Epidermal melanocyte (primary cell): ENCODE results near the gene LMO1.

ENCODE experiments used
- DNase-seq: peaks from one replicate; pipeline ENCODE4 v3.0.0; 2011; ENCODE audit warnings: low spot score; ENCODE audit not compliant: insufficient read length

The LMO1 gene

GRCh38 chr11:8207080-8208000 is 56.3 kb downstream of the LMO1 start:
- DNase-seq = no peak

GRCh38 chr11:8206251-8207079 is 57.2 kb downstream of the LMO1 start:
- no peak for DNase-seq

DNA sequence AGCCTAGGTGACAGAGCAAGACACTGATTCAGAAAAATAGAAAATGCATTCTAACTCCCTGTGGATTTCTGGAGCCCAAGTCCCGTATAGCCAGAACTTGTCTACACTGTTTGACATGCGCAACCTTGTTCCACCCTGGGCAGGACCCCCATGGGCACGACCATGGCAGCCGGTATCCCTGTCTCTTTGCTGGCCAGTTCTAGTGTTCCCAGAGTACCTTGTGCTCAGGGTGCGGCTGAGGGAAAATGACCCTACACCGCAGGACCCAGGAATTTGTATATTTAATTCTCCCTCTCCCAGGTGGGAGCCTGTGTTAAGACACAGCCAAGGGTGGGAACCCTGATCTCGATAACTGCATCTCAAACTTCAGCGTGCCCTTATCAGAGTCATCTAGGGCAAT is 58.1 kb downstream of the LMO1 start:
- DNase-seq = no peak

GRCh38 chr11:8204596-8204995 is 59.1 kb downstream of the LMO1 start:
- no peak for DNase-seq

DNA sequence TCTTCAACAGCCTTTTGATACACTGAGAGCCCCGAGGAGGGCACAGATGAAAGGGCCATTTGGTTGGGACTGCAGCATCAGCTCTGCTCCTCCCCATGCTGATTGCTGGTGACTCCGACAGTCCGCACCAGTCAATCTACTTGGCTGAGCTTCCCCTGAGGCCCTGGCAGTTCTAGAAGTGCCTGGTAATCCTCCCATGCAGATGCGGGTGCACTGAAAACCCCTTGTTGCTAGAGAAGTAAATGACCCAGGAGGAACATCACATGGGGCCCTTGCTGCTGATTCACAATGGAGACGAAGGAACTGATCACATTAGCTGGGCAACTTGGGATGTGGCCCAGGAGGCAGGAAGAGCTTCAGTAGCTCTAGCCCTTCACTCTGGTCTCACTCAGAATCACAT is 59.7 kb downstream of the LMO1 start:
- DNase-seq = no peak

- no peak for DNase-seq
Observed at GRCh38 chr11:8203414-8203715, 60.3 kb downstream of the LMO1 start.

DNA sequence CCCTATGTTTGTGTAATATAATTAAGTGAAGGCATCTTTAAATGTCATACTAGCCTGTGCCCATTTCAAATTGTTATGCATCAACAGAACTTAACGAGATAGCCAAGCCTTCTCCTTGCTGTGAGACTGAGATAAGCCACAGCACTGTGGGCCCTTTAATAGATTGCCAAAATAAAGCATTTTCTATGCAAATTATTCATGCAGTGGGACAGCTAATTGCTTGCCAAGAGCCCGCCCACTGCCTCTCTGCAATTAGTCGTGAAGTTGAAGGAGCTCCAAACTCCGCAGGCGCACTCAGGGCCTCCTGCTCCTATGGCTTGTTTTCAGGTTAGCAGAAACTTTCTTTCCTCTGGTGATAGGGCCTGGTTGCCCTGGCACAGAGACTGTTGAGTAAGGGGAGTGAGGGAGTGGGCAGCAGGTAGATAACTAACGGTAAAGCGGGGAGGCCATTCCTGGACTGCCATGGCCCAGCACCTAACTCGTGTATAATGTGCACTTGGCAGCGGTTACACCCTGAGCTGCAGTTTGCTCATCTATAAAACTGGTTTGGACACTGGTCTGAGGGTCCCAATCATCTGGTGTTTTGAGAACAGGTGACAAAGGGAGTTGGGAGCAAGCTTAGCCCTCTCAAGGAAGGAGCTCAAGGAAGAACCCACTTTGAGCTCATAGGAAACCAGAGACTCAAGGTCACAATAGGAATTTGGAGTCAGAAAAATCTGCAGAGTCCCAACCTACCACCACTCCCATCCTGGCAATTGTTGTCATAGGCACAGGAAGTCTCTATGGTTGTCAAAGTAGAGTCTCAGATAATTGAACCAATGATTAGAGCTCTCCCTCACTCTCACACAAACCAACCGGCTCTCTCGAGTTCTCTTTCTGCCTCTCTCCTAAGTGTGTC is 60.9 kb downstream of the LMO1 start:
- no peak for DNase-seq

- DNase-seq = no peak
Observed at GRCh38 chr11:8201644-8202365, 61.9 kb downstream of the LMO1 start.

GRCh38 chr11:8199676-8200075 is 64.0 kb downstream of the LMO1 start:
- DNase-seq = no peak

GRCh38 chr11:8196749-8197148 is 66.9 kb downstream of the LMO1 start:
- DNase-seq = no peak

DNA sequence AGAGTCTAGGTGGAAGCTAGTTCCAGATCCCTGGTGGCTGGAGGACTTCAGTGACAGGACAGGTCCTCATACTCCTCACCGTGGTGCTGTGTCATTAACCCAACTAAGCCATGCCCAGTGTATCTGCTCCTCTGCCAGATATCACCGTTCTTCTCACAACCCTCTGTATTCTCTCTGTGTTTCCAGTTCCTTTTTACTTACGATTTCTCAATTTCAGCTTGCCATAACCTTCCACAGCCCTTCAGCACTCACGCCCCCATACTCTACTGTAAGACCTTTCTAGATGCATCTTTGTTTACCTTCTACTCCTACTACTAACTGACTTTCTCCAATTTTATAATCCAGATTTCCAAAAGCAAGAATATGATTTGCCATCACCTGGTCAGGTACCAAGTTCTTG is 68.7 kb downstream of the LMO1 start:
- no peak for DNase-seq

GRCh38 chr11:8192896-8193209 is 70.8 kb downstream of the LMO1 start:
- DNase-seq = no peak

- peak; percentile 76 for DNase-seq
Observed at GRCh38 chr11:8192016-8192895, 71.4 kb downstream of the LMO1 start.

DNA sequence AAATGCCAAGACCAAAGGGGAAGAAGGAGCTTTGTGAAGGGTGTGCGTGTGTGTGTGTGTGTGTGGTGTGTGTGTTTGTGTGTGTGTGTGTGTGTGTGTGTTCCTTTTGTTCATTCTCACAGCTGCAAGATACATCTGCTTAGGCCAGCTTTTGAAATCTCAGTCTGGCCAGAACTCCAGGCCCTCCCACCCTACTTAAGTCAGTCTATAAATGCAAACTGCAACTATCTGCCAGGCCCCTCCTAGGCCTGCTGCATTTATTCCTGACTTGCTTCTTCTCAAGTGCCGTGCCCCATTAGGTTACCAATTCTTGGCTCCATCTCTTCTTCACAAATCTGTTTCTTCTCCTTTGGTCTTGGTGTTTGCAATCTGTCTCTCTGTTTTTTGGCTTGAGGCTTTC is 73.2 kb downstream of the LMO1 start:
- no peak for DNase-seq

DNA sequence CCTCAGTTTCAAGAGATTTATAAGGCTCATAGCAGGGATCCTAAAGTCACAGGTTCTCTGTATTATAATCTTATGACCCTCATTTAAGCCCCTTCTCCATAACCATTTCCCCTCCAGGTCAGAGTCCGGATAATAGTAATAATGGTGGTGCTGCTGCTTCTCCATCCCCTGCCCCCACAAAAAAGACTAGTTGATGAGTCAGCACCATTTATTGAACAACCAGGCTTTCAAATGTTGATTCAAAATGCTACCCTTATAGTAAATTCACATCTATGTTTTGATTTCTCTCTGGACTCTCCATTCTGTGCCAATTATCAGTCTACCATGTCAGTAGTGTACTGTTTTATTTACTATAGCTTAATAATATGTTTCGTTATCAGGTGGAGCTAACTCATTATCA is 77.2 kb downstream of the LMO1 start:
- DNase-seq = no peak

DNA sequence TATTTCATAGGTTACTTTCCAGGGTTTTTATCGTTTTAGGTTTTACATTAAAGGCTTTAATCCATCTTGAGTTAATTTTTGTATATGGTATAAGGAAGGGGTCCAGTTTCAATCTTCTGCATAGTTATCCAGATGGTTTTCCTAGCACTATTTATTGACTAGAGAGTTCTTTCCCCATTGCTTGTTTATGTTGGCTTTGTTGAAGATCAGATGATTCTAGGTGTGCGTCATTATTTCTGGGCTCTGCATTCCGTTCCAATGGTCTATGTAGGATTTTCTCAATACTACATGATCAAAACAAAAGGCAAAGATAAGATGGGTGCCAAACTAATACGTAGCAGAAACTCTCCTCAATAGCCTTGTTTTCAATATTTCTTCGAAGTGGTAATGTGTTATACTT is 80.6 kb downstream of the LMO1 start:
- no peak for DNase-seq

- DNase-seq = no peak
Observed at GRCh38 chr11:8180469-8180868, 83.2 kb downstream of the LMO1 start.

- no peak for DNase-seq
Observed at GRCh38 chr11:8178297-8178696, 85.4 kb downstream of the LMO1 start.

DNA sequence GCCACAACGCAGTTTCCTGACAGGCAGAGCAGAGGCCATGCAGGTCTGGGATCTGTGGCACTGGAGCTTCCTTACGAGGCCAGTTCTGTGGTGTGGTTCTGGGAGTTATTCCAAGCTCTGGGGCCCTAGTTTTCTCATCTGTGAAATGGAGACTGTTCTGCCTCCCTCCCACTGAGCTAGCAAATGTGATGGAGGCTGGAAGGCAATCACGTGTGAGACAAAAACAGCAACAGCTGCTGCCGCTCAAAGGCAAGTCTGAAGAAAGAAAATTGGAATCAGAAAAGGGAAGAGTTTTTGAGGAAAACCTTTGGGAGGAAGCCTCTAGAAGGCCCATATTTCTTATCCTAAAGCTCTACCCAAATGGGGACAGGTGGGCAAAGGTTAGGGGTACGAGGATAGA is 86.5 kb downstream of the LMO1 start:
- DNase-seq = no peak
